Dermis microvascular lymphatic vessel endothelial cell (primary cell): ENCODE data around the gene SMAP2. TPM values are rescaled to one million over a fixed set of nuclear protein-coding genes. Genes with fewer than 3 reads are reported as not detected.
A peak's percentile ranks its signal among the peaks of the same experiment; 100 is the strongest.
"Not testable (repeated sequence)": the region's sequence is repeated elsewhere in the genome, so short reads cannot be mapped to it uniquely, and the experiment has no call there.

Experiments used
- DNase-seq, 2 donors: peaks; one replicate each; pipeline versions ENCODE4 v3.0.0 to v3.0.0-alpha.2; 2010; ENCODE audit warnings: low read depth in 2 of 2
- total RNA-seq: library from RNA; depleted of rRNA; stranded (reverse); fragments of >200 nt; gene quantifications from 2 replicates; pipeline ENCODE4 v1.2.1, GENCODE V29; 2014

The SMAP2 gene
- 3.7 and 4.2 TPM in 2 replicates for total RNA-seq

- DNase-seq, result peak; percentile 80 to 94
Measured at GRCh38 chr1:40373323-40374283, at the start of gene SMAP2. Gene SMAP2, plus strand, starts transcription at chr1:40373727. Its CDS starts 394 bp downstream, at chr1:40374121.

- DNase-seq, result not testable (repeated sequence)
Measured at GRCh38 chr1:40331403-40331802, 42.1 kb upstream of the SMAP2 start.

DNA sequence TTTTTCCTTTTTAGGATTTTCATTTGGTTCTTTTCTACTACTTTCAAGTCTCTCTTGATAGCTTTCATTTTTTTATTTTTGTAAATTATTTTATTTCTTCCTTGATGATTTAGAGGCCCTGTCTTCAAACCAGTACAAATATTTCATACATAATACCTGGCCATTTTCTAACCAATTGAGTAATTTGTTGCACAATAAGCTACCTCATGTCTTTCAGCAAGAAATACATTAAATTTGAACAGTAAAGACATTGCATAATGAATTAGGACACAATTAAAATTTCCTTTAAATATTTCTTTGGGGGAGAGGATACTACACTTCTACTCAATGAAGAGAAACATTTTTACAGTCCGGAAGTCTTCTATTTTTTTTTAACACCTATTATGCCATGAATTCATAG lies 40.8 kb upstream of the SMAP2 start:
- DNase-seq, result no peak

- DNase-seq, result no peak
Measured at GRCh38 chr1:40337443-40337842, 36.1 kb upstream of the SMAP2 start.

- DNase-seq, result peak; percentile 60 to 81
Measured at GRCh38 chr1:40338745-40339419, 34.6 kb upstream of the SMAP2 start.

- DNase-seq, result no peak
Measured at GRCh38 chr1:40339420-40340323, 33.9 kb upstream of the SMAP2 start.

GRCh38 chr1:40341491-40342380 lies 31.8 kb upstream of the SMAP2 start:
- no peak for DNase-seq

DNA sequence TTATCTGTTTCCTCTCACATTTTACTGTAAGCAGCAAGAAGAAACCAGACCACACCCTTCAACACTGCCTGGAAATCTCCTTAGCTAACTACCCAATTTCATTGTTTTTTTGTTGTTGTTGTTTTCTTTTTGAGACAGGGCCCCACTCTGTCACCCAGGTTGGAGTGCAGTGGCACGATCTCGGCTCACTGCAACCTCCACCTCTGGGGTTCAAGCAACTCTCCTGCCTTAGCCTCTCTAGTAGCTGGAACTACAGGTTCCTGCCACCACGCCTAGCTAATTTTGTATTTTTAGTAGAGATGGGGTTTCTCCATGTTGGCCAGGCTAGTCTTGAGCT lies 31.2 kb upstream of the SMAP2 start:
- DNase-seq, result not testable (repeated sequence)

- peak in 1 of 2 donors; percentile 26 for DNase-seq
Measured at GRCh38 chr1:40344597-40344996, 28.9 kb upstream of the SMAP2 start.

DNA sequence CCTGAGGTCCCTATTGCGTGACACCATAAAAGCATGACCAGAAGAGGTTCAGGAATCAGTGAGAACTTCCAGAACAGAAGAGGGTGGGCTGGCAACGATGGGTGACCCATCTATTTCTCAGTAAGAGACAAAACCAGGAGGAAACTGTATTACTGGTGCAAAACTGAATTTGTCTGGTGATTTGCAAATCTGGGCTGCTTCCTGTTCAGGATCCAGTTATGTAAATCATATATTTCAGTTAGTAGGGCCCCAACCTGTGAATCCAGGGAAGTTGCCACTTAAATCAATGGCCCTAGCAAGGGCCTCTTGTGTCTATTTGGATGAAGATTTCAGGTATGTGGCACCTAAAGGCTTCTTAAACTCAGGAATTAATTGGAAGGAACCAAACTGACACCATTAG lies 23.1 kb upstream of the SMAP2 start:
- no peak for DNase-seq

DNA sequence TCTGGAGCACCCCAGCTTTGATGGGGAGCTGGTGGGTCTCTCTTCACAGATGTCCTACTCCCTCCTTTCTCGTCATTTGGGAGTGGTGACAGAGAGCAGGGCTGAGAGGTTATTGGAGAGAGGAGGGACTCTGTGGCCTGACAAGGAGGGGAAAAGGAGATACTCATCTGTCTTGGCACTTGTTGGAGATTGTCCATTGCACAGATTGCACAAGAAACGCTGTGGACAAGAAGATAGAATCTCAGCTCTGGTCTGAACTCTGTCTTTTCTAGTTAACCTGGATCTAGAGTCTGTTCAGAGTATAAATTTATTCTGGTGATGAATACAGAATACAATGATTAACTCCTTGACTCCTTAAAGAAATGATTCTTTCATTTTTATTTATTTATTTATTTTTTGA lies 22.4 kb upstream of the SMAP2 start:
- no peak for DNase-seq

- no peak for DNase-seq
Measured at GRCh38 chr1:40352126-40352525, 21.4 kb upstream of the SMAP2 start.

GRCh38 chr1:40353082-40353481 lies 20.4 kb upstream of the SMAP2 start:
- no peak for DNase-seq

GRCh38 chr1:40357625-40358024 lies 15.9 kb upstream of the SMAP2 start:
- no peak for DNase-seq

GRCh38 chr1:40360631-40361030 lies 12.9 kb upstream of the SMAP2 start:
- no peak for DNase-seq

GRCh38 chr1:40361201-40361600 lies 12.3 kb upstream of the SMAP2 start:
- no peak for DNase-seq

GRCh38 chr1:40361637-40362036 lies 11.9 kb upstream of the SMAP2 start:
- no peak for DNase-seq

DNA sequence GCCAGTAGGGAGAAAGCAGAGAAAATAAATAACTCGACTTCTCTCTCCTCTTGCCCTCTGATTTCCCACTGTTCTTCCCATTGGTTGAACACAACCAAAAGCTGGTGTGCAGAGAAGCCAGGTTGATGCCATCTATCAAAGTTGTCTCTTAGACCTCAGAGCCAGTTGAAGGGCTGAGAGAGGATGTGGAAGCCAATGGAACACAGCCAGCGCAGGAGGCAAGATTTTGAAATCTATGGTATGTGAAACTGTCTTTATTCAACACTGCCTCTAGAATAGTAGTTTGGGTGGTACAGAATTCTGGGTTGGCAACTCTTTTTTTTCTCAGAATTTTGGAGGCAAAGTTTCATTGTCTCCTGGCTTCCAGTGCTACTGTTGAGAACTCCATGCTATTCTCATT lies 11.3 kb upstream of the SMAP2 start:
- no peak for DNase-seq

DNA sequence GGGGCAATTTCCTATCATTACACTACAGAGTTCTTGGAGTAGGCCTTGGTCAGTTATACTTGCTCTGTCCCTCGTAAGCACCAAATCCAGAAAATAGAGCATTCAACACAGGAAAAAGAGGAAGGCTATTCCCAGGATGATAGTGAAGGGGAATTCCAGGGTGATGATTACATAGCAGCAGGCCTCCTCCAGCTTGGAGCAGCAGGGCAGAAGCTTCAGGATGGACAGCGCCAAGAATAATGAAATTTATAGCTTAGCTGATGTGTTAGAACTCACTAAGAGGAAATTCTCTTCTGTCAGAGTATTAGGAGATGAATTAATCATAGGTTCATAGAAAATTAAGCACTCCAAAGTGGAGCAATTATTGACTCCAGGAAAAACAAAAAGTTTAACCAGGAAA lies 10.8 kb upstream of the SMAP2 start:
- peak; percentile 56 to 83 for DNase-seq

- peak in 1 of 2 donors; percentile 25 for DNase-seq
Measured at GRCh38 chr1:40363721-40364120, 9.8 kb upstream of the SMAP2 start.
